HepG2 (cell line): ENCODE data around the gene SLC13A5. TPM values are rescaled to one million over a fixed set of nuclear protein-coding genes. Genes with fewer than 3 reads are reported as not detected.

Experiments used
- AHR ChIP-seq: IDR thresholded peaks from 2 replicates; pipeline ENCODE4 v1.6.1; 2018; ENCODE audit warnings: missing genetic modification reagents, missing compliant biosample characterization
- FOXO1 ChIP-seq: sonication (generic); formaldehyde crosslinking; IDR thresholded peaks from 2 replicates; pipeline ENCODE4 v1.4.0; 2020; ENCODE audit warnings: missing genetic modification reagents
- GPN1 ChIP-seq: sonication (generic); formaldehyde crosslinking; IDR thresholded peaks from 2 replicates; pipeline ENCODE4 v1.5.1; 2020; ENCODE audit warnings: missing genetic modification reagents, borderline replicate concordance
- HIVEP1 ChIP-seq: sonication (generic); formaldehyde crosslinking; IDR thresholded peaks from 2 replicates; pipeline ENCODE4 v1.4.0; 2020; ENCODE audit warnings: mild to moderate bottlenecking, missing genetic modification reagents
- MED13 ChIP-seq: sonication (generic); formaldehyde crosslinking; IDR thresholded peaks from 2 replicates; pipeline ENCODE4 v1.5.0; 2020; ENCODE audit warnings: missing genetic modification reagents
- MYC ChIP-seq: sonication (generic); formaldehyde crosslinking; IDR thresholded peaks from 2 replicates; pipeline ENCODE4 v1.9.0; 2021; ENCODE audit warnings: missing genetic modification reagents, borderline replicate concordance
- PAF1 ChIP-seq: IDR thresholded peaks from 2 replicates; pipeline ENCODE4 v1.6.1; 2016; ENCODE audit warnings: missing genetic modification reagents, missing compliant biosample characterization
- PPARG ChIP-seq: conservative IDR thresholded peaks from 2 replicates; pipeline ENCODE4 v1.6.1; 2016; ENCODE audit warnings: missing biosample characterization, missing genetic modification reagents
- PTBP1 ChIP-seq: fragments of 200-400 bp; formaldehyde crosslinking; IDR thresholded peaks from 2 replicates; pipeline ENCODE4 v1.6.1; 2018; ENCODE audit warnings: low read length, low read depth; ENCODE audit not compliant: poor library complexity, severe bottlenecking
- SIX1 ChIP-seq: sonication (generic); formaldehyde crosslinking; IDR thresholded peaks from 2 replicates; pipeline ENCODE4 v1.4.0; 2020; ENCODE audit warnings: missing genetic modification reagents, borderline replicate concordance
- SP1 ChIP-seq, 2 experiments: fragments of 450-650 bp in 1 of 2; sonication (generic) in 1 of 2; formaldehyde crosslinking in 1 of 2; IDR thresholded peaks; 2 replicates each; pipeline versions ENCODE4 v1.4.0 to v1.6.1; 2016 to 2020; ENCODE audit warnings: missing genetic modification reagents in 1 of 2
- SP5 ChIP-seq: IDR thresholded peaks from 2 replicates; pipeline ENCODE4 v1.6.1; 2016; ENCODE audit warnings: low read depth, borderline replicate concordance
- TEAD3 ChIP-seq: optimal IDR thresholded peaks from 2 replicates; pipeline ENCODE3; 2016; ENCODE audit warnings: borderline replicate concordance
- U2AF1 ChIP-seq: fragments of 200-400 bp; formaldehyde crosslinking; optimal IDR thresholded peaks from 2 replicates; pipeline ENCODE3; 2017; ENCODE audit warnings: mild to moderate bottlenecking, low read depth, low read length
- ZBTB1 ChIP-seq: sonication (generic); formaldehyde crosslinking; IDR thresholded peaks from 2 replicates; pipeline ENCODE4 v1.4.0; 2020; ENCODE audit warnings: missing genetic modification reagents, borderline replicate concordance
- ZNF136 ChIP-seq: sonication (generic); formaldehyde crosslinking; IDR thresholded peaks from 2 replicates; pipeline ENCODE4 v1.8.1; 2022; ENCODE audit warnings: low read depth, mild to moderate bottlenecking, moderate library complexity, missing genetic modification reagents
- ZNF230 ChIP-seq: sonication (generic); formaldehyde crosslinking; IDR thresholded peaks from 2 replicates; pipeline ENCODE4 v1.4.0; 2020; ENCODE audit warnings: mild to moderate bottlenecking, missing genetic modification reagents
- ZNF446 ChIP-seq: sonication (generic); formaldehyde crosslinking; IDR thresholded peaks from 2 replicates; pipeline ENCODE4 v1.5.0; 2020; ENCODE audit warnings: mild to moderate bottlenecking, missing genetic modification reagents
- ZNF841 ChIP-seq: sonication (generic); formaldehyde crosslinking; IDR thresholded peaks from 2 replicates; pipeline ENCODE4 v1.8.1; 2023; ENCODE audit warnings: missing genetic modification reagents, borderline replicate concordance
- polyA plus RNA-seq, 8 experiments: library from polyadenylated mRNA; depleted of rRNA in 3 of 8; stranded (reverse) in 7 of 8; unstranded in 1 of 8; fragments of >200 nt; fragmentation: Illumina TruSeq in 4 of 8; extraction: Trizol in 4 of 8; gene quantifications; 2 replicates each; pipeline versions ENCODE4 v1.2.1 to v1.2.3, GENCODE V29; 2011 to 2016; ENCODE audit warnings: low read depth in 4 of 8, missing spikeins in 1 of 8, mixed read lengths in 1 of 8; ENCODE audit not compliant: insufficient read depth in 1 of 8
- total RNA-seq, 5 experiments: library from RNA; depleted of rRNA; stranded (reverse); fragments of >200 nt; fragmentation: Illumina TruSeq; extraction: Trizol; gene quantifications; 2 replicates each; pipeline ENCODE4 v1.2.3, GENCODE V29; 2016; ENCODE audit warnings: low read depth in 1 of 5
- TF ChIP-seq, protein P1 (sequence below): sonication (generic); formaldehyde crosslinking; IDR thresholded peaks from 2 replicates; pipeline ENCODE4 v1.4.0; 2020; ENCODE audit warnings: missing genetic modification reagents
- TF ChIP-seq, protein P2 (sequence below): sonication (generic); formaldehyde crosslinking; IDR thresholded peaks from 2 replicates; pipeline ENCODE4 v1.5.0; 2020; ENCODE audit warnings: missing genetic modification reagents
- TF ChIP-seq, protein P3 (sequence below): sonication (generic); formaldehyde crosslinking; IDR thresholded peaks from 2 replicates; pipeline ENCODE4 v1.4.0; 2020; ENCODE audit warnings: mild to moderate bottlenecking, missing genetic modification reagents, borderline replicate concordance

Gene SLC13A5
- total and polyA plus RNA-seq, 2 of the 13 experiments (the other 11 are each of a cell fraction or from before 2014, with no cell fraction given), result 42.8 to 310 TPM

DNA sequence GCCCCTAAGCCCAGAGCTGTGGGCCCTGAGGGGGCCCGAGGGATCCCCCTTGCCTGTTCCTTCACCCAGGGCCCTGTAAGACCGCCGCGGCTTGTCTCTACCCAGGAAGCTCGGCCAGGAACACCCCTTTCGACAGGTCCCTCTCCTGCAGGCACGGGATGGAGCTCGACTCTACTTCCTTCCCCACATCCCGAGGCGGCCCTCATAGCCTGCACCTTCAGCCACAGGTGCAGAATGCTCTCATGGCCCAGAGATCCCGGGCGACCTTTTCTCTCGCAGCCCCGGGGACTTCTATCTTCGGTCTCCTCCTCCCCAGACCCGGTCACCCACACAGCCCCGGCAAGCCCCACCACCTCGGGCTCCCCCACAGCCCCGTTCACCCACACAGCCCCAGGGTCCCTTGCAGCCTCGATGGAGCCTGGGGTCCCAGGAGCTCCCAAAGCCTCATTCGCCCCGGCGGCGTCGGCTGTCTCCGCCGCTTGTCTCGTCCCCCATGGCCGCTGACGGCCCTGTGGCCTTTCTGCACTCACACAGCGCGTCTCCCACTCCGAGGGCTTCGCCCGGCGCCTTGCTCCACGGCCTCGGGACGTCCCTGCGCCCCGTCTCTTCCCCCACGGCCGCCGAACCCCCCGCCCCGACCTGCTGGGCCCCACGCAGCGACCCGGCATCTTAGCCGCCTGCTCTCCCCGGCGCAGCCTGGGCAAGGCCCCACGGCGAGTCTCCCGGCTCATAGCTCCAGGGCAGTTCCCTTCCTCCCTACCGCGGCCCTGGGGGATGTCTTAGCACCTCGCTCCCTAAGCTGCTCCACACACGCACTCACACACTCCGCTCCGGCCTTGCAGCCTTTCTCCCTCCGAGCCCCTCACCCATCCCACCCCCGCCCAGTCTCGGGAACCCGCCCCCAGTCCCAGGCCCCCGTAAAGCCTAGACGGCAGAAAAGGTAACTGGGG is 73.3 kb downstream of the SLC13A5 start (continued):
- TF ChIP-seq MYC (CRISPR knock-in tag), result no peak
- 0 out of 2 replicates have a peak, but pooled peaks have one; percentile 58 for TF ChIP-seq ZNF446
- TF ChIP-seq SIX1 (CRISPR knock-in tag), result no peak
- TF ChIP-seq HIVEP1 (CRISPR knock-in tag), result no peak
- no peak for TF ChIP-seq PPARG (CRISPR knock-in tag)
- no peak for TF ChIP-seq PAF1 (CRISPR knock-in tag)
- TF ChIP-seq TEAD3, result no peak
- no peak for TF ChIP-seq MED13 (CRISPR knock-in tag)
- TF ChIP-seq ZNF136 (CRISPR knock-in tag), result no peak
- TF ChIP-seq, protein P1, sequence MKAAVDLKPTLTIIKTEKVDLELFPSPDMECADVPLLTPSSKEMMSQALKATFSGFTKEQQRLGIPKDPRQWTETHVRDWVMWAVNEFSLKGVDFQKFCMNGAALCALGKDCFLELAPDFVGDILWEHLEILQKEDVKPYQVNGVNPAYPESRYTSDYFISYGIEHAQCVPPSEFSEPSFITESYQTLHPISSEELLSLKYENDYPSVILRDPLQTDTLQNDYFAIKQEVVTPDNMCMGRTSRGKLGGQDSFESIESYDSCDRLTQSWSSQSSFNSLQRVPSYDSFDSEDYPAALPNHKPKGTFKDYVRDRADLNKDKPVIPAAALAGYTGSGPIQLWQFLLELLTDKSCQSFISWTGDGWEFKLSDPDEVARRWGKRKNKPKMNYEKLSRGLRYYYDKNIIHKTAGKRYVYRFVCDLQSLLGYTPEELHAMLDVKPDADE (CRISPR knock-in tag), result no peak
- peak; percentile 4 for TF ChIP-seq U2AF1
- TF ChIP-seq SP1 (IDR thresholded peaks at IDR 0.05), result no peak
- TF ChIP-seq SP1 (CRISPR knock-in tag; IDR thresholded peaks at IDR 0.05), result no peak
- TF ChIP-seq FOXO1, result no peak
- TF ChIP-seq ZNF230, result no peak
- TF ChIP-seq, protein P2, sequence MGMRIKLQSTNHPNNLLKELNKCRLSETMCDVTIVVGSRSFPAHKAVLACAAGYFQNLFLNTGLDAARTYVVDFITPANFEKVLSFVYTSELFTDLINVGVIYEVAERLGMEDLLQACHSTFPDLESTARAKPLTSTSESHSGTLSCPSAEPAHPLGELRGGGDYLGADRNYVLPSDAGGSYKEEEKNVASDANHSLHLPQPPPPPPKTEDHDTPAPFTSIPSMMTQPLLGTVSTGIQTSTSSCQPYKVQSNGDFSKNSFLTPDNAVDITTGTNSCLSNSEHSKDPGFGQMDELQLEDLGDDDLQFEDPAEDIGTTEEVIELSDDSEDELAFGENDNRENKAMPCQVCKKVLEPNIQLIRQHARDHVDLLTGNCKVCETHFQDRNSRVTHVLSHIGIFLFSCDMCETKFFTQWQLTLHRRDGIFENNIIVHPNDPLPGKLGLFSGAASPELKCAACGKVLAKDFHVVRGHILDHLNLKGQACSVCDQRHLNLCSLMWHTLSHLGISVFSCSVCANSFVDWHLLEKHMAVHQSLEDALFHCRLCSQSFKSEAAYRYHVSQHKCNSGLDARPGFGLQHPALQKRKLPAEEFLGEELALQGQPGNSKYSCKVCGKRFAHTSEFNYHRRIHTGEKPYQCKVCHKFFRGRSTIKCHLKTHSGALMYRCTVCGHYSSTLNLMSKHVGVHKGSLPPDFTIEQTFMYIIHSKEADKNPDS, result no peak
- TF ChIP-seq AHR (CRISPR knock-in tag), result no peak
- TF ChIP-seq, protein P3, sequence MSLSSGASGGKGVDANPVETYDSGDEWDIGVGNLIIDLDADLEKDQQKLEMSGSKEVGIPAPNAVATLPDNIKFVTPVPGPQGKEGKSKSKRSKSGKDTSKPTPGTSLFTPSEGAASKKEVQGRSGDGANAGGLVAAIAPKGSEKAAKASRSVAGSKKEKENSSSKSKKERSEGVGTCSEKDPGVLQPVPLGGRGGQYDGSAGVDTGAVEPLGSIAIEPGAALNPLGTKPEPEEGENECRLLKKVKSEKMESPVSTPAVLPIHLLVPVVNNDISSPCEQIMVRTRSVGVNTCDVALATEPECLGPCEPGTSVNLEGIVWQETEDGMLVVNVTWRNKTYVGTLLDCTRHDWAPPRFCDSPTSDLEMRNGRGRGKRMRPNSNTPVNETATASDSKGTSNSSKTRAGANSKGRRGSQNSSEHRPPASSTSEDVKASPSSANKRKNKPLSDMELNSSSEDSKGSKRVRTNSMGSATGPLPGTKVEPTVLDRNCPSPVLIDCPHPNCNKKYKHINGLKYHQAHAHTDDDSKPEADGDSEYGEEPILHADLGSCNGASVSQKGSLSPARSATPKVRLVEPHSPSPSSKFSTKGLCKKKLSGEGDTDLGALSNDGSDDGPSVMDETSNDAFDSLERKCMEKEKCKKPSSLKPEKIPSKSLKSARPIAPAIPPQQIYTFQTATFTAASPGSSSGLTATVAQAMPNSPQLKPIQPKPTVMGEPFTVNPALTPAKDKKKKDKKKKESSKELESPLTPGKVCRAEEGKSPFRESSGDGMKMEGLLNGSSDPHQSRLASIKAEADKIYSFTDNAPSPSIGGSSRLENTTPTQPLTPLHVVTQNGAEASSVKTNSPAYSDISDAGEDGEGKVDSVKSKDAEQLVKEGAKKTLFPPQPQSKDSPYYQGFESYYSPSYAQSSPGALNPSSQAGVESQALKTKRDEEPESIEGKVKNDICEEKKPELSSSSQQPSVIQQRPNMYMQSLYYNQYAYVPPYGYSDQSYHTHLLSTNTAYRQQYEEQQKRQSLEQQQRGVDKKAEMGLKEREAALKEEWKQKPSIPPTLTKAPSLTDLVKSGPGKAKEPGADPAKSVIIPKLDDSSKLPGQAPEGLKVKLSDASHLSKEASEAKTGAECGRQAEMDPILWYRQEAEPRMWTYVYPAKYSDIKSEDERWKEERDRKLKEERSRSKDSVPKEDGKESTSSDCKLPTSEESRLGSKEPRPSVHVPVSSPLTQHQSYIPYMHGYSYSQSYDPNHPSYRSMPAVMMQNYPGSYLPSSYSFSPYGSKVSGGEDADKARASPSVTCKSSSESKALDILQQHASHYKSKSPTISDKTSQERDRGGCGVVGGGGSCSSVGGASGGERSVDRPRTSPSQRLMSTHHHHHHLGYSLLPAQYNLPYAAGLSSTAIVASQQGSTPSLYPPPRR (CRISPR knock-in tag), result no peak
- no peak for TF ChIP-seq GPN1 (CRISPR knock-in tag)
- no peak for TF ChIP-seq PTBP1
- TF ChIP-seq SP5, result no peak
- TF ChIP-seq ZBTB1 (CRISPR knock-in tag), result no peak
- TF ChIP-seq ZNF841 (CRISPR knock-in tag), result no peak
